ENCODE data around the gene ADGB. TPM values are rescaled to one million over a fixed set of nuclear protein-coding genes. Genes with fewer than 3 reads are reported as not detected.
A peak's percentile ranks its signal among the peaks of the same experiment; 100 is the strongest.

ADGB gene
- not detected for total RNA-seq
- not detected for polyA plus RNA-seq (2013, experiment 1 of 2)
- not detected for polyA plus RNA-seq (2013, experiment 2 of 2)
- total RNA-seq = 0 to 0.21 (median 0) reads per million in 172 experiments

- DNase-seq (peak in 2 of 14 experiments; percentile 17 to 23), ATAC-seq (ENCODE audit: poor library complexity) (no peak)
- intact Hi-C loops (cut with DNase I, micrococcal nuclease) = no loop called here
- POLR2A ChIA-PET = no interaction called here
- H3K36me3 Mint-ChIP-seq (ENCODE audit: low read depth) = no peaks in the 10 kb centered on the region
- no peak for TF ChIP-seq CTCF (IDR thresholded peaks at IDR 0.05)
- Histone ChIP-seq H3K4me3 (ENCODE audit: low read length) (no peak within 1 kb of the TSS), H3K27ac (ENCODE audit: low read depth in 1 of 2, low read length in 2 of 2) (no peak within 1 kb of the TSS), H3K27me3 (ENCODE audit: control insufficient read depth in 1 of 2, insufficient read depth in 2 of 2, low read length in 2 of 2) (peaks cover 0 to 5% of the 10 kb centered on the region in 2 experiments), H3K9me3 (ENCODE audit: control insufficient read depth in 1 of 2, insufficient read depth in 1 of 2, low read length in 2 of 2) (peaks cover 0 to 3% of the 10 kb centered on the region in 2 experiments), H3K36me3 (ENCODE audit: insufficient read depth, low read length) (no peaks in the 10 kb centered on the region), H3K4me1 (ENCODE audit: insufficient read depth, low read length) (peaks cover 3% of the 10 kb centered on the region)
- no peaks in the 10 kb centered on the region for H3K9me3 Mint-ChIP-seq
- peaks cover 6% of the 10 kb centered on the region for H3K4me1 Mint-ChIP-seq (ENCODE audit: low read depth)
- no peak within 1 kb of the TSS for H3K4me3 Mint-ChIP-seq
- H3K27ac Mint-ChIP-seq = no peak within 1 kb of the TSS
- H3K27me3 Mint-ChIP-seq = peaks cover 26% of the 10 kb centered on the region
- CTCF ChIA-PET = no interaction called here
Measured at GRCh38 chr6:146598772-146599405, at the start of gene ADGB. ADGB (plus strand) TSS chr6:146598972; CDS start chr6:146599041, 69 bp downstream.

- H3K27ac Mint-ChIP-seq = no peak overlapping the region
- H3K27me3 Mint-ChIP-seq = peaks cover 1% of the 10 kb centered on the region
- no peaks in the 10 kb centered on the region for H3K4me1 Mint-ChIP-seq (ENCODE audit: low read depth)
- DNase-seq (no peak), ATAC-seq (ENCODE audit: poor library complexity) (no peak)
- H3K4me3 Mint-ChIP-seq = no peak overlapping the region
- POLR2A ChIA-PET = no interaction called here
- H3K36me3 ChIP-seq (ENCODE audit: insufficient read depth, low read length) = no peaks in the 10 kb centered on the region
- no peaks in the 10 kb centered on the region for H3K36me3 Mint-ChIP-seq (ENCODE audit: low read depth)
- intact Hi-C loops (cut with DNase I, micrococcal nuclease) = no loop called here
- H3K9me3 ChIP-seq (ENCODE audit: control insufficient read depth in 1 of 2, insufficient read depth in 1 of 2, low read length in 2 of 2) = no peaks in the 10 kb centered on the region
- CTCF ChIA-PET = no interaction called here
- no peaks in the 10 kb centered on the region for H3K9me3 Mint-ChIP-seq
- no peaks in the 10 kb centered on the region for H3K4me1 ChIP-seq (ENCODE audit: insufficient read depth, low read length)
- H3K4me3 ChIP-seq (ENCODE audit: low read length) = no peak overlapping the region
- TF ChIP-seq CTCF (IDR thresholded peaks at IDR 0.05) = no peak
- H3K27ac ChIP-seq (ENCODE audit: low read depth in 1 of 2, low read length in 2 of 2) = no peak overlapping the region
- H3K27me3 ChIP-seq (ENCODE audit: control insufficient read depth in 1 of 2, insufficient read depth in 2 of 2, low read length in 2 of 2) = peaks cover 0 to 3% of the 10 kb centered on the region in 2 experiments
Measured at GRCh38 chr6:146550911-146551310, 47.9 kb upstream of the ADGB start.

GRCh38 chr6:146551545-146551944 lies 47.2 kb upstream of the ADGB start:
- ATAC-seq (ENCODE audit: poor library complexity) = no peak
- intact Hi-C loops (cut with DNase I, micrococcal nuclease) = no loop called here
- peaks cover 0 to 3% of the 10 kb centered on the region in 2 experiments for H3K27me3 ChIP-seq (ENCODE audit: control insufficient read depth in 1 of 2, insufficient read depth in 2 of 2, low read length in 2 of 2)
- ChIA-PET POLR2A (no interaction called here), CTCF (no interaction called here)
- no peak overlapping the region for H3K4me3 ChIP-seq (ENCODE audit: low read length)
- no peaks in the 10 kb centered on the region for H3K4me1 ChIP-seq (ENCODE audit: insufficient read depth, low read length)
- TF ChIP-seq CTCF (IDR thresholded peaks at IDR 0.05) = no peak
- Mint-ChIP-seq H3K4me3 (no peak overlapping the region), H3K36me3 (ENCODE audit: low read depth) (no peaks in the 10 kb centered on the region), H3K27ac (no peak overlapping the region), H3K4me1 (ENCODE audit: low read depth) (no peaks in the 10 kb centered on the region), H3K27me3 (no peaks in the 10 kb centered on the region), H3K9me3 (no peaks in the 10 kb centered on the region)
- DNase-seq = no peak
- H3K36me3 ChIP-seq (ENCODE audit: insufficient read depth, low read length) = no peaks in the 10 kb centered on the region
- H3K27ac ChIP-seq (ENCODE audit: low read depth in 1 of 2, low read length in 2 of 2) = no peak overlapping the region
- no peaks in the 10 kb centered on the region for H3K9me3 ChIP-seq (ENCODE audit: control insufficient read depth in 1 of 2, insufficient read depth in 1 of 2, low read length in 2 of 2)
